Caco-2 (cell line): ENCODE results near the gene RNLS. TPM values are rescaled to one million over a fixed set of nuclear protein-coding genes. Genes with fewer than 3 reads are reported as not detected.

Source experiments
- BruUV-seq: library from RNA; stranded (reverse); fragments of 400-500 nt; replicated peaks from 2 replicates; lab custom pipeline; 2021; lab: Mats Ljungman, UMichigan
- CTCF ChIA-PET: fragments of 300-600 bp; sonication (Branson Sonifier 250); formaldehyde crosslinking; loops from one replicate; lab custom pipeline; 2022; ENCODE audit warnings: antibody characterized with exemption; lab: Charles Lee
- POLR2A ChIA-PET: fragments of 300-600 bp; sonication (Branson Sonifier 250); formaldehyde crosslinking; loops from one replicate; lab custom pipeline; 2022; ENCODE audit warnings: antibody characterized with exemption; lab: Charles Lee
- DNase-seq, 2 experiments: peaks; one replicate each; pipeline versions ENCODE4 v3.0.0 to v3.0.0-alpha.2; 2020 to 2022
- H3K27me3 ChIP-seq: replicated peaks from 2 replicates; pipeline ENCODE4 v1.6.0; 2011; ENCODE audit warnings: low read length; ENCODE audit not compliant: control insufficient read depth, insufficient read depth
- H3K36me3 ChIP-seq: 2 replicates; pipeline ENCODE4 v1.5.1; 2011; ENCODE audit warnings: low read length; ENCODE audit not compliant: control insufficient read depth, insufficient read depth
- H3K4me1 ChIP-seq: fragments of 250-450 bp; sonication (Bioruptor Pico); 2 replicates; pipeline ENCODE4 v1.5.1; 2020; ENCODE audit warnings: mild to moderate bottlenecking
- H3K4me3 ChIP-seq: 2 replicates; pipeline ENCODE4 v1.5.1; 2011; ENCODE audit warnings: low read depth, mild to moderate bottlenecking, control low read depth, low read length
- H3K9me3 ChIP-seq: fragments of 250-450 bp; sonication (Bioruptor Pico); 2 replicates; pipeline ENCODE4 v1.5.1; 2020; ENCODE audit warnings: mild to moderate bottlenecking, moderate library complexity
- H3K27ac Mint-ChIP-seq: one replicate; pipeline ENCODE4 v1.8.0; 2022; ENCODE audit warnings: mixed read lengths; ENCODE audit not compliant: unreplicated experiment
- H3K27me3 Mint-ChIP-seq: one replicate; pipeline ENCODE4 v1.8.0; 2022; ENCODE audit warnings: mixed read lengths; ENCODE audit not compliant: insufficient read depth, unreplicated experiment
- H3K36me3 Mint-ChIP-seq: one replicate; pipeline ENCODE4 v1.8.0; 2022; ENCODE audit warnings: mild to moderate bottlenecking, mixed read lengths; ENCODE audit not compliant: insufficient read depth, unreplicated experiment
- H3K4me1 Mint-ChIP-seq: one replicate; pipeline ENCODE4 v1.8.0; 2022; ENCODE audit warnings: low read depth, mixed read lengths; ENCODE audit not compliant: unreplicated experiment
- H3K4me3 Mint-ChIP-seq: one replicate; pipeline ENCODE4 v1.8.0; 2022; ENCODE audit warnings: mild to moderate bottlenecking, moderate library complexity, mixed read lengths; ENCODE audit not compliant: unreplicated experiment
- H3K9me3 Mint-ChIP-seq: one replicate; pipeline ENCODE4 v1.8.0; 2022; ENCODE audit warnings: mixed read lengths; ENCODE audit not compliant: unreplicated experiment
- intact Hi-C: fragments of 100-400 bp; cut with micrococcal nuclease; formaldehyde crosslinking; loops from one replicate; pipeline ENCODE4 v1.10.0; 2022; ENCODE audit not compliant: unreplicated experiment
- total RNA-seq: library from RNA; stranded (reverse); gene quantifications from 2 replicates; pipeline ENCODE4 v1.2.3, GENCODE V29; 2022
- TF ChIP-seq, protein P1 (sequence below), 2 experiments: fragments of 200-600 bp in 1 of 2; IDR thresholded peaks; 1 replicate in 1 of 2; 2 replicates in 1 of 2; pipeline versions ENCODE4 v1.5.1 to v1.8.0; 2011 to 2022; ENCODE audit warnings: antibody characterized with exemption in 1 of 2, control low read depth in 1 of 2, inconsistent platforms in 1 of 2, low read depth in 1 of 2, low read length in 1 of 2, mild to moderate bottlenecking in 1 of 2, moderate library complexity in 1 of 2; ENCODE audit not compliant: insufficient read depth in 1 of 2, severe bottlenecking in 1 of 2, unreplicated experiment in 1 of 2

RNLS gene
- total RNA-seq, 1 experiment from 2014 or later, result 5.7 TPM

DNA sequence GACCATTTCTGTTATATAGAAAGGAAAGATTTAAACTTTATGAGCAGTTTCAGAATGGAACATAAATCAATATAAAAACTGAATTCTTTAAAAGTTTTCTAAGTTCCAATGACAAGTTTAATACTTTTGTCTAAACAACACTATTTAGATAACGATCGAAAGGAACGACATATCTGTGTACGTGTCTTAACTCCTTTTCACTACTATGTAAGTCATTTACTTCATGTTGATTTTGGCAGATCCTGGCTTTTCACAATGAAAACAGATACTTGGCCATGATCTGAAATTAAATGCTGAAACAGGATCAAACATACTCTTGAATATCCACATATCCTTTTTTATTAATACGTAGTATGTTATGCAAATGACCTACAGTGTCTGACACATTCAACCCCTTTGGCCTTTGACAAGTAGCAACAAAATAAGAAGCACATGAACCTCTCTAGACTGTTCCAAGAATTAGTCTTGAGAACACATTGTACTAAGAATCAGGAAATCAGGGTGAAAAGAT, 41.9 kb downstream of the RNLS start:
- no peak overlapping the region for H3K27ac Mint-ChIP-seq
- ChIA-PET POLR2A (no interaction called here), CTCF (no interaction called here)
- intact Hi-C loops, result no loop called here
- no peak overlapping the region for H3K4me3 ChIP-seq
- no peaks in the 10 kb centered on the region for H3K27me3 ChIP-seq
- TF ChIP-seq, protein P1, sequence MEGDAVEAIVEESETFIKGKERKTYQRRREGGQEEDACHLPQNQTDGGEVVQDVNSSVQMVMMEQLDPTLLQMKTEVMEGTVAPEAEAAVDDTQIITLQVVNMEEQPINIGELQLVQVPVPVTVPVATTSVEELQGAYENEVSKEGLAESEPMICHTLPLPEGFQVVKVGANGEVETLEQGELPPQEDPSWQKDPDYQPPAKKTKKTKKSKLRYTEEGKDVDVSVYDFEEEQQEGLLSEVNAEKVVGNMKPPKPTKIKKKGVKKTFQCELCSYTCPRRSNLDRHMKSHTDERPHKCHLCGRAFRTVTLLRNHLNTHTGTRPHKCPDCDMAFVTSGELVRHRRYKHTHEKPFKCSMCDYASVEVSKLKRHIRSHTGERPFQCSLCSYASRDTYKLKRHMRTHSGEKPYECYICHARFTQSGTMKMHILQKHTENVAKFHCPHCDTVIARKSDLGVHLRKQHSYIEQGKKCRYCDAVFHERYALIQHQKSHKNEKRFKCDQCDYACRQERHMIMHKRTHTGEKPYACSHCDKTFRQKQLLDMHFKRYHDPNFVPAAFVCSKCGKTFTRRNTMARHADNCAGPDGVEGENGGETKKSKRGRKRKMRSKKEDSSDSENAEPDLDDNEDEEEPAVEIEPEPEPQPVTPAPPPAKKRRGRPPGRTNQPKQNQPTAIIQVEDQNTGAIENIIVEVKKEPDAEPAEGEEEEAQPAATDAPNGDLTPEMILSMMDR (IDR thresholded peaks at IDR 0.05; ENCODE audit: insufficient read depth in 1 of 2, low read depth in 1 of 2, low read length in 1 of 2, severe bottlenecking in 1 of 2, unreplicated experiment in 1 of 2), result no peak
- H3K27me3 Mint-ChIP-seq, result no peaks in the 10 kb centered on the region
- no peak for DNase-seq
- H3K36me3 Mint-ChIP-seq, result no peaks in the 10 kb centered on the region
- no TSS peak for BruUV-seq
- no peaks in the 10 kb centered on the region for H3K4me1 Mint-ChIP-seq
- H3K4me3 Mint-ChIP-seq, result no peak overlapping the region
- 0 out of 2 replicates have a peak, but pooled peaks cover 7% of the 10 kb centered on the region for H3K4me1 ChIP-seq
- H3K36me3 ChIP-seq, result no peaks in the 10 kb centered on the region
- H3K9me3 ChIP-seq, result no peaks in the 10 kb centered on the region
- no peaks in the 10 kb centered on the region for H3K9me3 Mint-ChIP-seq

DNA sequence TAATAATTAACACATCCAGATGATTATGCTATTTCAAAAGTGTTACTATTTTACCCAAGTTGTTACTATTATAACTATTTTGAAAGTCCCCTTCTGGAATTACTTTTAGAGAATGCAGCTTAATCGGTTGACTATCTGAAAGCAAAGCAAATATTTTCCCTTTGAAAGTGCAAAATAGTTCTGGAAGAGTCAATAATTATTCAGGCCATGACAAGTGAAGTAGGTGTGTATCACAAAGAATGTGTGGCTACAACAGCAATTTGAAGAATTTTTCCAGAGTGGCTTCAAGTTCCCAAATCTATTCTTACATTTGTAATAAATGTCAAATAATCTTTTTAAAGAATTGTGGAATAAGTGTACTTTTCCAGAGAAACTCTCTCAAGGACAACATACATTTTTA, 42.8 kb downstream of the RNLS start:
- intact Hi-C loops, result no loop called here
- no peaks in the 10 kb centered on the region for H3K27me3 ChIP-seq

DNA sequence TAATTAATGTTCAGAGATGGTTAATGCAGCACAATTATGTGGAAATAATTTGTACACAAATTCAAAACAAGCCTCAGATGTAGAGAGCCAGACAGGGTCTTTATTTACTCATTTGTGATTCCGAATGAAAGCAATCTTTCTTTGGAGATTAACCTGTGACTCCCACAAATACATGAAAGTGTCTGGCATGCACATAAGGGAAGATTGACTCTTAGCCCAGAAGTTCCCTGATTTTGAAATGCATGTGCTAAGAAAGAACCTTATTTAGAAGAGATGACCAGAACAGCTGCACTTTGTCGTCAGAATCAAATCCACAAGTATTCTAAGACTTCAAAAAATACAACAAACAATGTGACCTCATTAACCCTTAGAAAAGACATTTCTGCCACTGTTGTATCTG, 45.1 kb downstream of the RNLS start:
- Histone ChIP-seq H3K4me3 (no peak overlapping the region), H3K36me3 (no peaks in the 10 kb centered on the region), H3K9me3 (no peaks in the 10 kb centered on the region), H3K27me3 (no peaks in the 10 kb centered on the region), H3K4me1 (0 out of 2 replicates have a peak, but pooled peaks cover 7% of the 10 kb centered on the region)
- no TSS peak for BruUV-seq
- Mint-ChIP-seq H3K9me3 (no peaks in the 10 kb centered on the region), H3K27me3 (no peaks in the 10 kb centered on the region), H3K4me3 (no peak overlapping the region), H3K36me3 (no peaks in the 10 kb centered on the region), H3K27ac (no peak overlapping the region), H3K4me1 (peaks cover 9% of the 10 kb centered on the region)
- POLR2A ChIA-PET, result no interaction called here
- intact Hi-C loops, result no loop called here
- CTCF ChIA-PET, result no interaction called here
- TF ChIP-seq, protein P1 (IDR thresholded peaks at IDR 0.05; ENCODE audit: insufficient read depth in 1 of 2, low read depth in 1 of 2, low read length in 1 of 2, severe bottlenecking in 1 of 2, unreplicated experiment in 1 of 2), result no peak
- DNase-seq, result no peak

More for the DNA sequence above, 42.8 kb downstream of the RNLS start:
- Histone ChIP-seq H3K36me3 (no peaks in the 10 kb centered on the region), H3K4me3 (no peak overlapping the region), H3K4me1 (0 out of 2 replicates have a peak, but pooled peaks cover 7% of the 10 kb centered on the region), H3K9me3 (no peaks in the 10 kb centered on the region)
- CTCF ChIA-PET, result no interaction called here
- POLR2A ChIA-PET, result no interaction called here
- Mint-ChIP-seq H3K36me3 (no peaks in the 10 kb centered on the region), H3K27me3 (no peaks in the 10 kb centered on the region), H3K9me3 (no peaks in the 10 kb centered on the region), H3K27ac (no peak overlapping the region), H3K4me1 (no peaks in the 10 kb centered on the region), H3K4me3 (no peak overlapping the region)
- no peak for DNase-seq
- BruUV-seq, result no TSS peak
- TF ChIP-seq, protein P1 (IDR thresholded peaks at IDR 0.05; ENCODE audit: insufficient read depth in 1 of 2, low read depth in 1 of 2, low read length in 1 of 2, severe bottlenecking in 1 of 2, unreplicated experiment in 1 of 2), result no peak
